GM10847 (cell line): ENCODE data around the gene RRAS2.

Experiments
- POLR2A ChIP-seq: IDR thresholded peaks from 2 replicates; pipeline ENCODE4 v1.6.1; 2011; ENCODE audit not compliant: insufficient read length; ENCODE audit errors: extremely low read depth

RRAS2 gene

GRCh38 chr11:14358729-14359439 lies at the start of gene RRAS2:
RRAS2 (minus strand) TSS chr11:14359183; CDS start chr11:14358870, 313 bp downstream.
- peak; percentile 80 for TF ChIP-seq POLR2A

- no peak for TF ChIP-seq POLR2A
These were observed 49.6 kb upstream of the RRAS2 start for GRCh38 chr11:14408612-14409011.

GRCh38 chr11:14399087-14399486 lies 40.1 kb upstream of the RRAS2 start:
- TF ChIP-seq POLR2A = no peak

- no peak for TF ChIP-seq POLR2A
These were observed 37.3 kb upstream of the RRAS2 start for GRCh38 chr11:14396273-14396672.

GRCh38 chr11:14393889-14394288 lies 34.9 kb upstream of the RRAS2 start:
- TF ChIP-seq POLR2A = no peak

DNA sequence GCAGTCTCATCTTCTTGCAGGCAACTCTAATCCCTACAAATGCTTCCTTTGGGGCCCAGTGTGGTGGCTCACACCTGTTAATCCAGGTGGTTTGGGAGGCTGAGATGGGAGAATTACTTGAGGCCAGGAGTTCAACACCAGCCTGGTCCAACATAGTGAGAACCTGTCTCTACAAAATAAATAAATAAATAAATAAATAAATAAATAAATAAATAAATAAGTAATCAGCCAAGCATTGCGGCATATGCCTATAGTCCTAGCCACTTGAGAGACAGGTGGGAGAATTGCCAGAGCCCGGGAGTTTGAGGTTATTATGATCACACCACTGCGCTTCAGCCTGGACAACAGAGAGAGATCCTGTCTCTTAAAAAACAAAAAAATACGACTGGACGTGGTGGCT lies 34.1 kb upstream of the RRAS2 start:
- no peak for TF ChIP-seq POLR2A

DNA sequence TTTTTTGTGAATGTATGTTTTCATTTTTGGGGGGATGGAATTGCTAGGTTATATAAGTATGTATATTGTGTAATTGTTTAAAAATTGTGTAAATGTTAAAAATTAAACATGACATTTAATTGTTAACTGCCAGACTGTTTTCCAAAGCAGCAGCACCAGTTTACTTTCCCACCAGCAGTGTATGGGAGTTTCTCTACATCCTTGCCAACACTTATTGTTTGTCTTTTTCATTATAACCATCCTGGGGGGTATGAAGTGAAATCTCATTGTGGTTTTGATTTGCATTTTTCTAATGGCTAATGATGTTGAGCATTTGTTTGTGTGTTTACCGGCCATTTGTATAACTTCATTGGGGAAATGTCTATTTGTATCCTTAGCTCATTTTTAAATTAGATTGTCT lies 31.7 kb upstream of the RRAS2 start:
- TF ChIP-seq POLR2A = no peak

DNA sequence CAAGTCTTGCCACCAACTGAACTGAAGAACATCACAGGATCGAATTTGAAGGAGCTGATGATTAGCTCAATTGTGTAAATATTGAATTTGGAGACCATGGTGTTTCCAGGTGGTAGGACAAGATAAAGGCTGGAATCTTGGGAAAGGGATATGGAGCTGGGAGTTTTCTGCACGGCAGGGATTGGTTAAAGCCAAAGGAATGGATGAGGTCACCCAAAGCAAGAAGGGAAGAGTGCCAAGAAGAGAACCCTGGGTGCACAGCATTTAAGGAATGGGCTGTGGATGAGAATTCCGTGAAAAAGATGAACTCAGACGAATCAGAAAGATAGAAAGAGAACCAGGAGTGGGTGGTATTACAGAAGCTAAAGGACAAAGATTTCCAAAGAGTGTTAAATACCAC lies 29.4 kb upstream of the RRAS2 start:
- TF ChIP-seq POLR2A = no peak

GRCh38 chr11:14386895-14387480 lies 28.0 kb upstream of the RRAS2 start:
- no peak for TF ChIP-seq POLR2A

DNA sequence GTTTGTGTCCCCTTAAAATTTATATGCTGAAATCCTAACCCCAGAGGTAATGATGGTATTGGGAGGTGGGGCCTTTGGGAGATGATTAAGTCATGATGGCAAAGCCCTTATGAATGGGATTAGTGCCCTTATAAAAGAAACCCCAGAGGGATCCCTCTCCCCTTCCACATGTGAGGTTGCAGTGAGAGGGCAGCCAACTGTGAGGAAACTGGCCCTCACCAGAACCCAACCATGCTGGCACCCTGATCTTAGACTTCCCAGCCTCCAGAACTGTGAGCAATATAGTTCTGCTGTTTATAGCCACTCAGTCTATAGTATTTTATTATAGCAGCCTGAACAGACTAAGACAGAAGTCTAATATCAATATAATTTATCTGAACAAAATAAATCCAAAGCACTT lies 27.1 kb upstream of the RRAS2 start:
- TF ChIP-seq POLR2A = no peak

GRCh38 chr11:14384338-14384737 lies 25.4 kb upstream of the RRAS2 start:
- TF ChIP-seq POLR2A = no peak

DNA sequence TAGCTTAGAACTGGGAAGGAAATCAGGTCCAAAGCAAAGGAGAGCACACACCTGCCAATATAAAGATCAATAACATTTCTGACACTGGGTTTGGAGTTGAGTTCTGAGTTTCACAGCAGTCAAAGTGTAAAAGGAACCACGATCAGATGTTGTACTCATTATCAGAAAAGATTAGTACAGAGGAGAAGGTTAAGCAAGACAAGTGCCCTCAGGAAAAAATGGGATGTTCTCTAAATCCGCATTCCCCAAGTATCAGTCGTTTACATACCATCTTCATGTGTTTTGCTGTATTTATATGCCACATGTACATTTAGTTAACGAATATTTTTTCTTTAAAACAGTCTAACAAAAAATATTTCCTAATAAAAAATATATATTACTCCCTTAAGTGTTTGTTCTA lies 23.0 kb upstream of the RRAS2 start:
- TF ChIP-seq POLR2A = no peak

DNA sequence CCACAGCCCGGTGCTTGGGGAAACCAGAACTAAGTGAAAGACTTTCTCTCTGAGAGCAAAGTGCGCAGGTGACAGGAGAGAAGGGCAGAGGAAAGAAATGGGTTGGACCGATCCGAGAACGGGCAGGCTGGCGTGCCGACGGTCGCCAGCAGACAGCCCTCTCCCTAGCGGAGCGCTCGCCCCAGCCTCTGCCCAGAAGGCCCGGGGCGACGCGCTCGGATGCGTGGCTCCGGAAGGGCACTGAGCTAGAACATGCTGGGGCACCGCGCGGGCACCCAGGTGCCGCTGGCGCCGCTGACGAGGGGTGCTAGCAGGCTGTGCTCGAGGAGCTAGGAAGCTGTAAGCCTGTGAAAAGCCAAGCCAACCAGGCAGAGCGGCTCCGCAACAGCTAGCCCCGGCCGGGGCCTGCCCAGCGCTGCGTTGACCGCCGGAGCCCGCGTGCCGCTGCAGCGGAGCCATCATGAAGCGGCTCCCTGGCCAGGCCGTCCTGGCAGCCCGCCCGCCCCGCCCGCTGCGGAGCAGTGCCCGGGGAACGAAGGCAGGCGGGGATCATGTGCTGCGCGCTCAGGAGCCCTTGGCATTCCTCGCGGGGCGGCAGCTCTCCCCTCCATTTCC lies 22.1 kb upstream of the RRAS2 start:
- TF ChIP-seq POLR2A = no peak

GRCh38 chr11:14380125-14380936 lies 21.3 kb upstream of the RRAS2 start:
- TF ChIP-seq POLR2A = no peak

DNA sequence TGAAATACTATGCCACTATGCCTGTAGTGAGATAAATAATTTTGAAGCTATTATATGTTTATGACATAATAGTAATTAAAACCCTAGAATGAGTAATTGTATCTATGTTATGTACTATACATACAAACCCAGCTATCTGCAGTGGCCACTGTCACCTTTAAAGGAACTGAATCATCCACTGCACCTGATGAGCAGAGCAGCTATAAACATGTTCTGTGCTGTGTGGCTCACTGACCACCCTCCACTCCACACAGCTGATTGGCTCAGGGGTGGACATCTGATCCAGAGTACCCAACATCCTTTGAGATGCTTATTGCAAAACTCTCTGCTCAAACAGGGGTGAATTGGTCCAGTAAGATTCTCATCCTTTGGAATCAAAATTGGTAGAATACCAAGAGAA lies 19.2 kb upstream of the RRAS2 start:
- TF ChIP-seq POLR2A = no peak

GRCh38 chr11:14376920-14377319 lies 17.9 kb upstream of the RRAS2 start:
- TF ChIP-seq POLR2A = no peak
